Coronary artery (tissue), 2 donors: Measurements from ENCODE around the gene TFE3.

ENCODE experiments used
- DNase-seq: peaks from one replicate; pipeline ENCODE4 v3.0.0-alpha.2; 2017; ENCODE audit warnings: low spot score
- H3K27ac ChIP-seq, 2 donors: fragments of 200-600 bp; sonication (generic); one replicate each; pipeline ENCODE4 v1.5.1; 2016 to 2019
- H3K4me3 ChIP-seq: fragments of 200-600 bp; sonication (generic); 2 replicates; pipeline ENCODE4 v1.5.1; 2016; ENCODE audit warnings: mild to moderate bottlenecking, moderate library complexity
- CTCF ChIP-seq: fragments of 200-600 bp; sonication (generic); IDR thresholded peaks from one replicate; pipeline ENCODE4 v1.5.1; 2019; ENCODE audit warnings: antibody characterized with exemption

The TFE3 gene

DNA sequence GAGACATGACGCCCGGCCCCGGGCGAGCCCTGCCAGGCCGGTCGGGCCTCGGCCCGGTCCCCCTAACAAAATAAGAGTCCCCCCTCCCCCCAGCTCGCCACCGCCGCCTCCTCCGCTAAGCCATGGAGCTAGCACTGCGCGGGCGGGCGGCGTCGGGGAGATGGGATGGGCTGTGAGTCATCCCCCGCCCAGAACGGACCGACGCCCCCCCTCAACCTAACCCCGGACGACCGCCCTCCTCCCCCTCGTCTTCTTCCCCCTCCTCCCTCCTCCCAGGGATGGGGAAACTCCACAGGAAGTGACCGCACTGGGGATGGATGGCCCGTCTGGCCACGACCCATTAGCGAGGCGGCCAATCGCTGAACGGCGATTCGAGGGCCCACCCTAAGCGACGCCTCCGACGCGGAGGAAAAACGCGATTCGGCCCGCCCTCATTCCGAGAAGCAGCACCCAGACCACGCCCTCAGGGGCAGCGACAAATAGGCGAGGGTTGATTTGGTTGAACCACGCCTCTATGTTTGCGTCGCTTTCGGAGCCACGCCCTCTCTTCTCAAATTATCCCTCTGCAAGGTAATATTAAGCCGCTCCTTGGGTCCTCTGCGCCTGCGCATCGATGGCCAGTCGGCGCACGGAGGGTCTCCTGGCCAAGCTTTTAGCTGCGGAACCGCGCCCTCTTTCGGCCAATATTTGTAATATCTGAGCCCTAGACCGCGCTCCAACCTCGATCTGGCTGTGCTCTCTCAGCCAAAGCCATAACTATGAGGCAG, at the start of gene TFE3:
TSS of gene TFE3 (minus strand) at position 138 of the 767 bp plus-strand sequence. CDS start at position 7, 131 bp downstream.
- TF ChIP-seq CTCF = no peak
- peak within 1 kb of the TSS; percentile 94 to 97 for H3K27ac ChIP-seq
- H3K4me3 ChIP-seq = peak within 1 kb of the TSS; percentile 81
- peak; percentile 99 for DNase-seq

DNA sequence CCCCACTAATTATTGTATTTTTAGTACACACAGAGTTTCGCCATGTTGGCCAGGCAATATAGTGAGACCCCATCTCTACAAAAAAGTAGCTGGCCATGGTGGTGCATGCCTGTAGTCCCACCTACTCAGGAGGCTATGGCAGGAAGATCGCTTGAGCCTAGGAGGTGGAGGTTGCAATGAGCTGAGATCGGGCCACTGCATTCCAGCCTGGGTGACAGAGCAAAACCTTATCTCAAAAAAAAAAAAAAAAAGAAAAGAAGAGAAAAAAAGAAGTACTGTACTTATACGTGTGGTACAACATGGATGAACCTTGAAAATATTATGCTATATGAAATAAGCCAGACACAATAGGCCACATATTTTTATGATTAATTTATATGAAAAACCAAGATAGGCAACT, 46.4 kb upstream of the TFE3 start:
- Histone ChIP-seq H3K27ac (no peak overlapping the region), H3K4me3 (no peak overlapping the region)
- TF ChIP-seq CTCF = no peak
- no peak for DNase-seq

GRCh38 chrX:49082271-49082871, 39.2 kb upstream of the TFE3 start:
- no peak for DNase-seq
- no peak for TF ChIP-seq CTCF
- no peak overlapping the region for H3K27ac ChIP-seq
- no peak overlapping the region for H3K4me3 ChIP-seq

DNA sequence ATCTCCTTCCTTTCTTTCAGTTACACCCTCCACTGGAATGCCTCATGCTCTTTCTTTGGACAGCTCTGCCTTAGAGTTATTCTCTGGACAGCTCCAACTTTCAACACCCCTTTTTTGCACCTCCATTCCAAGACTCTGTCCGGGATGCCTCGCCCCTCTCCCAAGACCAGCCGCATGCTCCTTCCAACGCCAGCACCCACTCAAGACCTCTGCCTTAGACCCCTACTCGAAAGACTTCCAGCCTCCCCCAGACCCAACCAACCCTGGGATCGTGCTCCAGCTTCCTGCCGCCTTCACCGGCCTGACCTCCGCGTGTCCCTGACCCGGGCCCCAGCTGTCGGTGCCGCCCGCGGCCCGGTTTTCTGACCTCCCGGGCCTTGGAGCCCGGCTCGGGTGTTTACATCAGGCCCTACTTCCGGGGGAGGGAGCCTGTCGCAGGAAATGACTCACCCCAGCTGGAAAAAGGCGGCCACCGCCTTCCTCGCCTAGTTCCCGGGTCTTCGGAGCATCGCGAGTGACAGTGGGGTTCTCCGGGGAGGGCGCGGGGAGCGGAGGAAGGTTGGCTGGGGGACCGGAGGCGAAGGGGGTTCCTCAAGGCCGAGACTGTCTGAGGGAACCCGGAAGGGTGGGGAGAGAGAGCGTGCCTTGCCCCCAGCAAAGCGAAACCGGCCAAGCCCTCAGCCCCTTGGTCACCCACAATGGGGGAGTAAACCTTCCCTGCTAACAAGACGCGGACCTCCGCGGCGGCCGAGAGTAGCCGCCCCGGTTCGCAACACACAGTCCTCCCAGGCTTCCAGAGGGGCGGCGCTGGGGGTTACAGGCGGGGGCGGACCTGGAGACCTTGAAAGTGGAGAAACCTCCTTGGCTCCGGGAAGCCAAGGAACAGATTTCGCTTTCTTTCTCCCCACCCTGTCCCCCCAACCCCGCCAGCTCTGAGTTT, 36.6 kb upstream of the TFE3 start, which contains the start of gene WDR45:
TSS of gene WDR45 (minus strand) at position 399 of the 940 bp plus-strand sequence. CDS start 1,792 bp downstream, outside the sequence.
- peak within 1 kb of the TSS; percentile 54 to 90 for H3K27ac ChIP-seq
- peak; percentile 84 for DNase-seq
- no peak for TF ChIP-seq CTCF
- H3K4me3 ChIP-seq = peak within 1 kb of the TSS; percentile 73

DNA sequence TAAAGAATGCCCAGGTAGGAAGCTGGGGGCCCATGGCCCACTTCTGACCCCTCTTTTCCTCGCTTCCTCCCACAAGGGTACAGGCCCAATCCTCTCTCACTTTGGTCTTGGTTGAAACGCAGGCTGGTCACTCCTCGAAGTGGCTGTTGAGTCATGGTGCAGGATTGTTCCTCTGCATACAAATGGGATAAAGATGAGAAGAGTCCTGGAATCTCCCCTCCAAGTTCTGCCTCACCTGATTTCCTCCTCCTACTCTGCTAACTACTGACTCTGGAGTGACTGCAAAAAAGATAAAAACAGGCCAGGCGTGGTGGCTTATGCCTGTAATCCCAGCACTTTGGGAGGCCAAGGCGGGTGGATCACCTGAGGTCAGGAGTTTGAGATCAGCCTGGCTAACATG, 34.8 kb upstream of the TFE3 start:
- TF ChIP-seq CTCF = no peak
- no peak overlapping the region for H3K27ac ChIP-seq
- DNase-seq = no peak
- no peak overlapping the region for H3K4me3 ChIP-seq

- TF ChIP-seq CTCF = no peak
- Histone ChIP-seq H3K27ac (no peak overlapping the region), H3K4me3 (no peak overlapping the region)
- no peak for DNase-seq
Observed at GRCh38 chrX:49075347-49075746, 32.2 kb upstream of the TFE3 start.
